ENCODE results near the gene FBXO3. TPM values are rescaled to one million over a fixed set of nuclear protein-coding genes. Genes with fewer than 3 reads are reported as not detected.

FBXO3 gene
- total RNA-seq, 2 donors from 2014 or later, result 12.8 to 15.0 TPM

DNA sequence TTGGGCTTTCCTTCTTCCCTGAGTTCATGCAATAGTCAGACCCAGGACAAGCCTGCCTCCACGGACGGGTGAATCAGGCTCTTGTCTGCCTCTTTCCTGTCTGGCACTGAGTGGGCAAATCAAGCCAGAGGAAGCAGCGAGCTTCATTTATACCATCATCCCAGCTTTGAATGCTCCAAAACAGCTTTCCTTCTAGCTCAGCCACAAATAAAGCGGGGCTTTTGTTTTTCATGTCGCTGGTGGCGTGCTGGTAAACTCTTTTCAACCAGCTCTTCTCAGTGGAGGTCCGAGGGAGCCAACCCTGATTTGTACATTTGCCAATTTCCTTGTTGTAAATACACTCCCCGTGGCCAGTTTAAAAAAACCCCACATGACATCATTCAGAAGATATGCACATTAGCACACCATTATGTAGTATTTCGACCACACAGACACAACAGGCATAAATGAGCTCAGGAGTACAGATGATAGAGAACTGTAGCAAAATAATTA is 82.3 kb downstream of the FBXO3 start:
- Histone ChIP-seq H3K27ac (ENCODE audit: low read depth, low read length) (peak overlapping the region; percentile 74), H3K4me3 (ENCODE audit: low read length) (no peak overlapping the region)
- TF ChIP-seq, protein P1, sequence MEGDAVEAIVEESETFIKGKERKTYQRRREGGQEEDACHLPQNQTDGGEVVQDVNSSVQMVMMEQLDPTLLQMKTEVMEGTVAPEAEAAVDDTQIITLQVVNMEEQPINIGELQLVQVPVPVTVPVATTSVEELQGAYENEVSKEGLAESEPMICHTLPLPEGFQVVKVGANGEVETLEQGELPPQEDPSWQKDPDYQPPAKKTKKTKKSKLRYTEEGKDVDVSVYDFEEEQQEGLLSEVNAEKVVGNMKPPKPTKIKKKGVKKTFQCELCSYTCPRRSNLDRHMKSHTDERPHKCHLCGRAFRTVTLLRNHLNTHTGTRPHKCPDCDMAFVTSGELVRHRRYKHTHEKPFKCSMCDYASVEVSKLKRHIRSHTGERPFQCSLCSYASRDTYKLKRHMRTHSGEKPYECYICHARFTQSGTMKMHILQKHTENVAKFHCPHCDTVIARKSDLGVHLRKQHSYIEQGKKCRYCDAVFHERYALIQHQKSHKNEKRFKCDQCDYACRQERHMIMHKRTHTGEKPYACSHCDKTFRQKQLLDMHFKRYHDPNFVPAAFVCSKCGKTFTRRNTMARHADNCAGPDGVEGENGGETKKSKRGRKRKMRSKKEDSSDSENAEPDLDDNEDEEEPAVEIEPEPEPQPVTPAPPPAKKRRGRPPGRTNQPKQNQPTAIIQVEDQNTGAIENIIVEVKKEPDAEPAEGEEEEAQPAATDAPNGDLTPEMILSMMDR (conservative IDR thresholded peaks at IDR 0.05), result no peak

GRCh38 chr11:33691066-33691864 is 83.1 kb downstream of the FBXO3 start:
- no peak overlapping the region for H3K9ac ChIP-seq (ENCODE audit: extremely low read depth, low read length, poor library complexity, severe bottlenecking)
- Mint-ChIP-seq H3K4me3 (no peak overlapping the region), H3K36me3 (ENCODE audit: low read depth) (no peaks in the 10 kb centered on the region), H3K27ac (peak overlapping the region; percentile 19), H3K4me1 (peaks cover 46% of the 10 kb centered on the region), H3K27me3 (ENCODE audit: insufficient read depth) (no peaks in the 10 kb centered on the region), H3K9me3 (no peaks in the 10 kb centered on the region)
- WGBS, 2 experiments (ENCODE audit: insufficient coverage in 1 of 2, insufficient read length in 1 of 2), result 88 to 93% methylated on average over 4 to 6 of the region's 6 CpGs
- H3K9me3 ChIP-seq (ENCODE audit: control insufficient read depth, low read length), result no peaks in the 10 kb centered on the region
- DNase-seq, result no peak
- no peaks in the 10 kb centered on the region for H3K27me3 ChIP-seq (ENCODE audit: control insufficient read depth, insufficient read depth, low read length, poor library complexity, severe bottlenecking)
- no peaks in the 10 kb centered on the region for H3K36me3 ChIP-seq (ENCODE audit: control insufficient read depth, insufficient read depth, low read length)
- H3K27ac ChIP-seq (ENCODE audit: low read depth, low read length), result peak overlapping the region; percentile 74
- TF ChIP-seq, protein P1 (conservative IDR thresholded peaks at IDR 0.05), result no peak
- H3K4me1 ChIP-seq (ENCODE audit: control insufficient read depth, insufficient read depth, low read length), result peaks cover 17% of the 10 kb centered on the region
- H3K4me3 ChIP-seq (ENCODE audit: low read length), result no peak overlapping the region

More for the DNA sequence above, 82.3 kb downstream of the FBXO3 start:
- peaks cover 19% of the 10 kb centered on the region for H3K4me1 ChIP-seq (ENCODE audit: control insufficient read depth, insufficient read depth, low read length)
- H3K4me3 Mint-ChIP-seq, result no peak overlapping the region
- peaks cover 52% of the 10 kb centered on the region for H3K4me1 Mint-ChIP-seq
- 72 to 78% methylated on average over 8 to 9 of the region's 9 CpGs for WGBS, 2 experiments (ENCODE audit: insufficient coverage in 1 of 2, insufficient read length in 1 of 2)
- no peaks in the 10 kb centered on the region for H3K36me3 ChIP-seq (ENCODE audit: control insufficient read depth, insufficient read depth, low read length)
- H3K36me3 Mint-ChIP-seq (ENCODE audit: low read depth), result no peaks in the 10 kb centered on the region
- DNase-seq, result no peak
- H3K9me3 Mint-ChIP-seq, result no peaks in the 10 kb centered on the region
- H3K27me3 ChIP-seq (ENCODE audit: control insufficient read depth, insufficient read depth, low read length, poor library complexity, severe bottlenecking), result no peaks in the 10 kb centered on the region
- H3K27me3 Mint-ChIP-seq (ENCODE audit: insufficient read depth), result no peaks in the 10 kb centered on the region
- no peak overlapping the region for H3K9ac ChIP-seq (ENCODE audit: extremely low read depth, low read length, poor library complexity, severe bottlenecking)
- no peak overlapping the region for H3K27ac Mint-ChIP-seq
- H3K9me3 ChIP-seq (ENCODE audit: control insufficient read depth, low read length), result no peaks in the 10 kb centered on the region

Other genes starting within 250 kb of the FBXO3 start
- 1 to 10 TPM in 1 of 2 donors, not detected in 1; 1.0 TPM for gene C11orf91, start 73.7 kb downstream of the FBXO3 start, total RNA-seq
- 100 to 1,000 TPM; 111 to 142 TPM for gene CD59, start 38.1 kb downstream of the FBXO3 start, total RNA-seq
- 1 to 10 TPM; 1.1 to 1.2 TPM for gene LMO2, start 117.6 kb upstream of the FBXO3 start, total RNA-seq

Measured in endodermal cell (in vitro differentiated cells).